SK-N-MC (cell line): ENCODE data around the gene NCSTN.

Source experiments
- EZH2 ChIP-seq: fragments of 200-600 bp; sonication (generic); IDR thresholded peaks from one replicate; pipeline ENCODE4 v1.6.1; 2017; ENCODE audit warnings: antibody characterized with exemption
- FOXP2 ChIP-seq: optimal IDR thresholded peaks from 2 replicates; pipeline ENCODE3; 2011; ENCODE audit warnings: mild to moderate bottlenecking, moderate library complexity; ENCODE audit not compliant: insufficient read depth; ENCODE audit errors: extremely low read length, control extremely low read depth
- POLR2AphosphoS5 ChIP-seq: IDR thresholded peaks from 2 replicates; pipeline ENCODE4 v1.6.1; 2012; ENCODE audit warnings: mild to moderate bottlenecking, low read depth, low read length, borderline replicate concordance

- TF ChIP-seq FOXP2 = no peak
- TF ChIP-seq EZH2 = no peak
- no peak for TF ChIP-seq POLR2AphosphoS5
Measured at GRCh38 chr1:160357286-160358002, 14.3 kb downstream of the NCSTN start.
